HepG2 (cell line): Measurements from ENCODE around the gene GRAP. TPM values are rescaled to one million over a fixed set of nuclear protein-coding genes. Genes with fewer than 3 reads are reported as not detected.
A peak's percentile ranks its signal among the peaks of the same experiment; 100 is the strongest.

Experiments used
- FOSL2 ChIP-seq: sonication (generic); formaldehyde crosslinking; IDR thresholded peaks from 2 replicates; pipeline ENCODE4 v1.4.0; 2020; ENCODE audit warnings: missing genetic modification reagents
- SP4 ChIP-seq: sonication (generic); formaldehyde crosslinking; IDR thresholded peaks from 2 replicates; pipeline ENCODE4 v1.8.1; 2023; ENCODE audit warnings: mild to moderate bottlenecking, missing genetic modification reagents
- SSRP1 ChIP-seq: IDR thresholded peaks from 2 replicates; pipeline ENCODE4 v1.6.1; 2016; ENCODE audit warnings: control low read depth
- ZBTB7A ChIP-seq: sonication (generic); formaldehyde crosslinking; IDR thresholded peaks from 2 replicates; pipeline ENCODE4 v1.8.0; 2022; ENCODE audit warnings: mild to moderate bottlenecking, missing genetic modification reagents
- ZC3H4 ChIP-seq: sonication (generic); formaldehyde crosslinking; IDR thresholded peaks from 2 replicates; pipeline ENCODE4 v1.4.0; 2020; ENCODE audit warnings: missing genetic modification reagents, borderline replicate concordance
- ZNF207 ChIP-seq: fragments of 450-650 bp; IDR thresholded peaks from 2 replicates; pipeline ENCODE4 v1.6.1; 2016; ENCODE audit warnings: antibody characterized with exemption, borderline replicate concordance
- ZNF749 ChIP-seq: sonication (generic); formaldehyde crosslinking; IDR thresholded peaks from 2 replicates; pipeline ENCODE4 v1.8.0; 2022; ENCODE audit warnings: mild to moderate bottlenecking, missing genetic modification reagents, moderate library complexity, borderline replicate concordance
- polyA plus RNA-seq, 8 experiments: library from polyadenylated mRNA; depleted of rRNA in 3 of 8; stranded (reverse) in 7 of 8; unstranded in 1 of 8; fragments of >200 nt; fragmentation: Illumina TruSeq in 4 of 8; extraction: Trizol in 4 of 8; gene quantifications; 2 replicates each; pipeline versions ENCODE4 v1.2.1 to v1.2.3, GENCODE V29; 2011 to 2016; ENCODE audit warnings: low read depth in 4 of 8, missing spikeins in 1 of 8, mixed read lengths in 1 of 8; ENCODE audit not compliant: insufficient read depth in 1 of 8
- total RNA-seq, 5 experiments: library from RNA; depleted of rRNA; stranded (reverse); fragments of >200 nt; fragmentation: Illumina TruSeq; extraction: Trizol; gene quantifications; 2 replicates each; pipeline ENCODE4 v1.2.3, GENCODE V29; 2016; ENCODE audit warnings: low read depth in 1 of 5
- TF ChIP-seq, protein P1 (sequence below): sonication (generic); formaldehyde crosslinking; IDR thresholded peaks from 2 replicates; pipeline ENCODE4 v1.8.0; 2022; ENCODE audit warnings: missing genetic modification reagents, mild to moderate bottlenecking, inconsistent platforms, borderline replicate concordance
- TF ChIP-seq, protein P2 (sequence below): sonication (generic); formaldehyde crosslinking; IDR thresholded peaks from 2 replicates; pipeline ENCODE4 v1.4.0; 2020; ENCODE audit warnings: mild to moderate bottlenecking, missing genetic modification reagents
- TF ChIP-seq, protein P3 (sequence below): sonication (generic); formaldehyde crosslinking; IDR thresholded peaks from 2 replicates; pipeline ENCODE4 v1.4.0; 2020; ENCODE audit warnings: missing genetic modification reagents
- TF ChIP-seq, protein P4 (sequence below): sonication (generic); formaldehyde crosslinking; IDR thresholded peaks from 2 replicates; pipeline ENCODE4 v1.4.0; 2020; ENCODE audit warnings: mild to moderate bottlenecking, missing genetic modification reagents
- TF ChIP-seq, protein P5 (sequence below): sonication (generic); formaldehyde crosslinking; IDR thresholded peaks from 2 replicates; pipeline ENCODE4 v1.5.0; 2020; ENCODE audit warnings: mild to moderate bottlenecking, low read depth, missing genetic modification reagents, borderline replicate concordance

GRAP gene
- total and polyA plus RNA-seq, 2 of the 13 experiments (the other 11 are each of a cell fraction or from before 2014, with no cell fraction given), result 0.77 to 1.7 TPM

DNA sequence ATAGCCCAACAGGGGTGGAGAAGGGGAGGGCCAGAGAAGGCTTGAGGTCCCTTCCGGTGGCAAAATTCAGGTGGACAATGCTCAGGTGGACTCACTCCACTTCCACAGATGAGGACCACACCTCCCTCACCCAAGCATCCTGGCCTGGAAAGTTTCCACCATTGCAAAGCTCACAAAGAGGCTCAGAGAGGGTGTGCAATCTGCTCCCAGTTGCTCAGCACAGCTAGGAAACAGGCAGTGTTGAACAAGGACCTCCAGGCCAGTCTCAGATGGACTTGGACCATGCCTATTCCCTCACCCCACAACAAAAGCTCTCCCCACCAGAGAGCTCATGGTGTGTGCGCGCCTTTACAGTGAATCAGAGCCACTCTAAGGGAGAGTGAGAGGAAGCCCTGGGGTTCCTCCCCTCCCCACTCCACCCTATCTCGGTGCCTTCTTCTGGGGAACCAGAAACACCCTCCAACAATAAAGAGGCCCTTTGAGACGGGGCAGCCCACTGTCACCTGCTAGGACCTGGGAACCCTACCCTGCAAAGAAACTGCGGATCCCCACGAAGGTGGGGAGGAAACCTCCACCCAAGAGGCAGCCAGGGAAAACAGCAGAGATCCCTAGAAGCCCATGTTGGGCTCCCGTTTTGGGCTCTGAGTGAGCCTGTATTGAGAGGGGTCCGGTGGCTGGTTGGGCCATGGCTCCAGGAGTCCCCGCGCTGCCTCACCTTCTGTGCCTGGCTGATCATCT lies 43.8 kb downstream of the GRAP start (continued):
- TF ChIP-seq, protein P1, sequence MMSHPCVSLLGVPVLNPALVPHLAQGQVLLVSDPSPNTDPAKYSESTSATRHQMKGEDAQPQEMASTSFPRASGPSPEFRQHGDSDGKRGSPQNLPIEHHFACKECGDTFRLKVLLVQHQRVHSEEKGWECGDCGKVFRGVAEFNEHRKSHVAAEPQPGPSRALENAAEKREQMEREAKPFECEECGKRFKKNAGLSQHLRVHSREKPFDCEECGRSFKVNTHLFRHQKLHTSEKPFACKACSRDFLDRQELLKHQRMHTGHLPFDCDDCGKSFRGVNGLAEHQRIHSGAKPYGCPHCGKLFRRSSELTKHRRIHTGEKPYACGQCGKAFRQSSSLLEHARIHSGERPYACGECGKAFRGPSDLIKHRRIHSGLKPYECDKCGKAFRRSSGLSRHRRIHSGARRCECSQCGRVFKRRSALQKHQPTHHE (CRISPR knock-in tag), result 0 out of 2 replicates have a peak, but pooled peaks have one; percentile 46
- no peak for TF ChIP-seq ZNF749 (CRISPR knock-in tag)
- 0 out of 2 replicates have a peak, but pooled peaks have one; percentile 23 for TF ChIP-seq FOSL2 (CRISPR knock-in tag)
- 0 out of 2 replicates have a peak, but pooled peaks have one; percentile 17 for TF ChIP-seq SP4 (CRISPR knock-in tag)
- TF ChIP-seq ZNF207, result no peak
- TF ChIP-seq SSRP1 (CRISPR knock-in tag), result 0 out of 2 replicates have a peak, but pooled peaks have one; percentile 28
- TF ChIP-seq, protein P2, sequence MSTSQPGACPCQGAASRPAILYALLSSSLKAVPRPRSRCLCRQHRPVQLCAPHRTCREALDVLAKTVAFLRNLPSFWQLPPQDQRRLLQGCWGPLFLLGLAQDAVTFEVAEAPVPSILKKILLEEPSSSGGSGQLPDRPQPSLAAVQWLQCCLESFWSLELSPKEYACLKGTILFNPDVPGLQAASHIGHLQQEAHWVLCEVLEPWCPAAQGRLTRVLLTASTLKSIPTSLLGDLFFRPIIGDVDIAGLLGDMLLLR (CRISPR knock-in tag), result 0 out of 2 replicates have a peak, but pooled peaks have one; percentile 36
- TF ChIP-seq, protein P3, sequence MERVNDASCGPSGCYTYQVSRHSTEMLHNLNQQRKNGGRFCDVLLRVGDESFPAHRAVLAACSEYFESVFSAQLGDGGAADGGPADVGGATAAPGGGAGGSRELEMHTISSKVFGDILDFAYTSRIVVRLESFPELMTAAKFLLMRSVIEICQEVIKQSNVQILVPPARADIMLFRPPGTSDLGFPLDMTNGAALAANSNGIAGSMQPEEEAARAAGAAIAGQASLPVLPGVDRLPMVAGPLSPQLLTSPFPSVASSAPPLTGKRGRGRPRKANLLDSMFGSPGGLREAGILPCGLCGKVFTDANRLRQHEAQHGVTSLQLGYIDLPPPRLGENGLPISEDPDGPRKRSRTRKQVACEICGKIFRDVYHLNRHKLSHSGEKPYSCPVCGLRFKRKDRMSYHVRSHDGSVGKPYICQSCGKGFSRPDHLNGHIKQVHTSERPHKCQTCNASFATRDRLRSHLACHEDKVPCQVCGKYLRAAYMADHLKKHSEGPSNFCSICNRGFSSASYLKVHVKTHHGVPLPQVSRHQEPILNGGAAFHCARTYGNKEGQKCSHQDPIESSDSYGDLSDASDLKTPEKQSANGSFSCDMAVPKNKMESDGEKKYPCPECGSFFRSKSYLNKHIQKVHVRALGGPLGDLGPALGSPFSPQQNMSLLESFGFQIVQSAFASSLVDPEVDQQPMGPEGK (CRISPR knock-in tag), result 0 out of 2 replicates have a peak, but pooled peaks have one; percentile 6
- no peak for TF ChIP-seq ZBTB7A (CRISPR knock-in tag)
- TF ChIP-seq ZC3H4 (CRISPR knock-in tag), result no peak
- TF ChIP-seq, protein P4, sequence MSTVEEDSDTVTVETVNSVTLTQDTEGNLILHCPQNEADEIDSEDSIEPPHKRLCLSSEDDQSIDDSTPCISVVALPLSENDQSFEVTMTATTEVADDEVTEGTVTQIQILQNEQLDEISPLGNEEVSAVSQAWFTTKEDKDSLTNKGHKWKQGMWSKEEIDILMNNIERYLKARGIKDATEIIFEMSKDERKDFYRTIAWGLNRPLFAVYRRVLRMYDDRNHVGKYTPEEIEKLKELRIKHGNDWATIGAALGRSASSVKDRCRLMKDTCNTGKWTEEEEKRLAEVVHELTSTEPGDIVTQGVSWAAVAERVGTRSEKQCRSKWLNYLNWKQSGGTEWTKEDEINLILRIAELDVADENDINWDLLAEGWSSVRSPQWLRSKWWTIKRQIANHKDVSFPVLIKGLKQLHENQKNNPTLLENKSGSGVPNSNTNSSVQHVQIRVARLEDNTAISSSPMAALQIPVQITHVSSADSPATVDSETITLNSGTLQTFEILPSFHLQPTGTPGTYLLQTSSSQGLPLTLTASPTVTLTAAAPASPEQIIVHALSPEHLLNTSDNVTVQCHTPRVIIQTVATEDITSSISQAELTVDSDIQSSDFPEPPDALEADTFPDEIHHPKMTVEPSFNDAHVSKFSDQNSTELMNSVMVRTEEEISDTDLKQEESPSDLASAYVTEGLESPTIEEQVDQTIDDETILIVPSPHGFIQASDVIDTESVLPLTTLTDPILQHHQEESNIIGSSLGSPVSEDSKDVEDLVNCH (CRISPR knock-in tag), result no peak
- TF ChIP-seq, protein P5, sequence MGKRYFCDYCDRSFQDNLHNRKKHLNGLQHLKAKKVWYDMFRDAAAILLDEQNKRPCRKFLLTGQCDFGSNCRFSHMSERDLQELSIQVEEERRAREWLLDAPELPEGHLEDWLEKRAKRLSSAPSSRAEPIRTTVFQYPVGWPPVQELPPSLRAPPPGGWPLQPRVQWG, result no peak
- TF ChIP-seq, all 625 proteins: peak for 10
